GM21423 (cell line): ENCODE measurements around the gene FAM20C.
A peak's percentile ranks its signal among the peaks of the same experiment; 100 is the strongest.

Experiments used
- ATAC-seq: cut with Tn5 transposase; IDR thresholded peaks from one replicate; pipeline ENCODE4 v1.9.1; 2021; ENCODE audit warnings: mild to moderate bottlenecking, moderate library complexity; ENCODE audit not compliant: unreplicated experiment

The FAM20C gene

GRCh38 chr7:191981-192649, at the start of gene FAM20C:
FAM20C (plus strand) TSS chr7:192571; CDS start chr7:193200, 629 bp downstream.
- no peak for ATAC-seq

- no peak for ATAC-seq
Measured at GRCh38 chr7:143145-143751, 49.1 kb upstream of the FAM20C start.

DNA sequence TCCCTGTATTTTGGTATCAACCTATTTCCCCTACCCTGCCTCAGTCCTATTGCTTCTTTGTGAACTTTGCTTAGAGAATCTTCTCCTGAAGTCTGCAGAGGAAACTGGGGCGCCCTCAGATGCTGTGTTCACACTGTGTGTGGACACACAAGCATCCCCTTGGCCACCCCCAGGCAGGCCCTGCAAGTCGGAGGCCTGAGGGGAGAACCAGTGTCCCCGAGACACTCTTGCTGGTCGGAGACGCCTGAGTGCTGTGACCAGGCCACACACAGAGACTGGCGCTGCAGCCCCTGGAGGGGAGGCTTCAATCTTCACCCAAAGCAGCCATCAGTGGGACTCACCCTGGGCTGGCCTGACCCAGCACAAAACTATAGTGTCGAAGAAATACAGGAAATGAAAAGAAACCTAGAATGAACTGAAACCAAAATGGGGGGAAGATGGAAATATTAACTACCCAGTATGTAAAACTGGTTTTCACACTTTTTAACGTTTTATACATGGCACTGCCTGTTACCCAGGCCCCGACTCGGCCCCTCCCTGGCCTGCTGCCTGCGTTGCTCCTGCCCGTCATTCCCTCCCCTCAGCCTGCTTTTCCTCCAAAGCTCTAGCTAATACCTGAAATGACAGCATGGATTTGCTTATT, 48.4 kb upstream of the FAM20C start:
- ATAC-seq = peak; percentile 44

DNA sequence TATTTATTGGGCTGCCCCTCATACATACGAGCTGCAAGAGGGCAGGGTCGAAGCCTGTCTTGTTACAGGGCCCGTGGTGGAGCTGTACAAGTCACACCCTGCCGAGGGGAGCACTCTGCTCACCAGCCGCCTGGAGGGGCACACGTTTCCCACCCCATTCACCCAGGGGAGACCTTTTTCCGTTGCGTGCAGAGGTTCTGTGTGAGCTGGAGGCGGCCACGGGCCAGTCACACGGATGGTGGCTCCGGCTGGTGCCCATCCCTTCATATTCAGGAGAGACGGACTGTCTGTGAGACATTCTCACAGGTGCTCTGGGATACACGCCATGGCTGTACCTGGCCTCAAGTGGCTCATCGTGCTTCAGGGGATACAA, 47.9 kb upstream of the FAM20C start:
- no peak for ATAC-seq

- no peak for ATAC-seq
Measured at GRCh38 chr7:145863-146262, 46.5 kb upstream of the FAM20C start.

- ATAC-seq = no peak
Measured at GRCh38 chr7:148543-148931, 43.8 kb upstream of the FAM20C start.

DNA sequence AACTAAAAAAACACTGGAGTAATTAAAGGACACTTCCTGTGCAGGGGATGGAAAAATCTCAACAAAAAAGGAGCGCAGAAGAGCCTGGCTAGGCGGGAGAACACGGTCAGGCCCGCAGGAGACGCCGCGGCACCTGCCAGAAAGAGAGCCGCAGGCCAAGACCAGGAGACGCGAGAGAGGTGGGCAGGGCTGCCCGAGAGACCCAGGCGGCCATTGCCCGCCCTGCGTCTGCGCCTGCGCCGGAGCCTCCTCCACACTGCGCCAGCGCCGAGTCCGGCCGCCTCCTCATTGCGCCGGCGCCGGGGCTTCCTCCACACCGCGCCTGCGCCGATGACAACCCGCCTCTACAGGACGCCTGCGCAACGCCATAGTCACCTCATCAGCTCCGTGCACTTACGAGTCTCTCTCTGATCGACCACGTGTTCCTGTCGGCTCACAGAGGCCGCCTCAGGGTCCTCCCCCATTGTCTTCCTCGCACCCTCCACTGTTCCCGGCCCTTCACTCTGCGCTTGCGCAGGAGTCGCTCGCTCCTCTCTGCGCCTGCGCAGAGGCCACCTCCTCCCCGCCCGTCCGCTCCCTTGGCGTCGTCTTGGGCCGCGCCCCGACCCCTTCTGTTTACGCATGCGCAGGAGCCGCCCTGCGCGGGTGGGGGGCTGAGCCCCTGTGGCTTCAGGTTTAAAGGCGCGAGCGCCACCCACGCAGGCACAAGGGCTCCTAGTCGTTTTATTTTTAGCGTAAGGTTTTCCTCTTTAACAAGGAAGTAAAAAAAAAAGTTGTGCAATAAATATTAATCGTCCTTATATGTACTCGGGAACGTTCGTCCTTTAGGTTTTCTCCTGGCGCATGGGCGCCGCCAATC, 43.2 kb upstream of the FAM20C start:
- peak; percentile 93 for ATAC-seq

GRCh38 chr7:149791-150636, 42.4 kb upstream of the FAM20C start:
- peak; percentile 14 for ATAC-seq

- no peak for ATAC-seq
Measured at GRCh38 chr7:150811-151221, 41.6 kb upstream of the FAM20C start.

GRCh38 chr7:151346-152050, 40.9 kb upstream of the FAM20C start:
- ATAC-seq = no peak

DNA sequence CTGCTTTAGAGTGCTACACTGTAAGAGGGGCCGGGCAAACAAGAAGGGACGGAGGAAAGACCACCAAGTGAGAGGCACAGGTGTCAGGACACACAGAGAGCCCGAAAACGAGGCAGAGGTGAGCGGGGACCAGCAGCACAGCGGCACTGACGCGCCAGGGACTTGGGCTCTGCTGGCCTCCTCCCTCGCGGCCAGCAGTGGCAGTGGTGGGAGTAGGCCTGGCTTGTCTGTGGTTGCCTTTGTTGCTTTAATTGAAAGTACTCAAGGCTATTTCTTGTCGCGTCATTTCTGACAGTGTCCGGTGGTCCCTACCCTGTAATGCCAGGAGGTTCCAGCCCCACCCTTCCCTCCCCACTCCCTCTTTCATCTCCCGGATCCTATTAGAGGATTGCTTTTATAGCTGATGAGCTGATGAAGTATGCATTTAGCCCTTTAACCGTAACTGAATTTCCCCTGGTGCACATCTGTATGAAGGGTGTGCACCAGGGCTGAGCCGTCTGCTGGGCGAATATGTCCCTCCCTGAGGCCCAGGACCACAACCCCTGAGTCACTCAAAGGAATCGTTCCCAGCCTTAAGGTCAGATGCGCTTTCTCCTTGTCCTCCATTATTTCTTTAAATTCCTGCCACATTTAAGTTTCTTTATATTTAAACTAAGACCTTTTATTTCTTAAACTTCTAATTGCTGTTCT, 39.5 kb upstream of the FAM20C start:
- ATAC-seq = no peak

- no peak for ATAC-seq
Measured at GRCh38 chr7:153604-154003, 38.8 kb upstream of the FAM20C start.

DNA sequence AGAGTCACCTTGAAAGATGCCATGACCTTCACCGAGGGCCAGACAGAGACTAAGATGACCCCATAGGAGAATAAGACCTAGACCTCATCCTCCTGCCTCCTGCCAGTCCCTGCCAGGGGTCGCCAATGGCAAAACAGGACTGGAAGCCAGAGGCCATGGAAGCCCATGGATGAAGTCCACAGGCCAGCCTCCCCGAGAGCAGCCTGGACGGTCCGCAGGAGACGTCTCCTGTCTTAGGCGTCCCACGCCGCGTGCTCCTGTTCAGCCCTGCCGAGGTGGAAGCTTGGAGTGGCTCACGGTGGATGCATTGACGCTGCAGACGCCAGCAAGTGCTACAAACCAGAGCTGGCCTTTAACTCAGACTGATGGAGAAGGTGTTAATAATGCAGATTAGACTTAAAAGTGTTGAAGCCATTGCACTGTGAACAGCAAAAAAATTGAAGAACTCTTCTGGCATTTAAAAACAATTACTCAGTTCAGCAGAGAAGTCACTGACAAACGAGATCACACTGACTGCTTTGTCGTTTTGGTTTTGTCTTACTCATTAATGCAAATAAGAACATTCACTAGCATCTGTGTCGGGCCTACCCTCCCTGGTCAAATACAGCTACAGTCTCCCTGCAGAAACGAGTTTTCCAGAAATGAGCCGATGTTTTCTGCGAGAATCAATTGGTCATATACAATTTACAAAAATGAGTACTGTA, 38.1 kb upstream of the FAM20C start:
- no peak for ATAC-seq

- ATAC-seq = no peak
Measured at GRCh38 chr7:155469-155900, 36.9 kb upstream of the FAM20C start.

GRCh38 chr7:156111-157007, 36.0 kb upstream of the FAM20C start:
- ATAC-seq = no peak

- no peak for ATAC-seq
Measured at GRCh38 chr7:157008-157310, 35.4 kb upstream of the FAM20C start.

DNA sequence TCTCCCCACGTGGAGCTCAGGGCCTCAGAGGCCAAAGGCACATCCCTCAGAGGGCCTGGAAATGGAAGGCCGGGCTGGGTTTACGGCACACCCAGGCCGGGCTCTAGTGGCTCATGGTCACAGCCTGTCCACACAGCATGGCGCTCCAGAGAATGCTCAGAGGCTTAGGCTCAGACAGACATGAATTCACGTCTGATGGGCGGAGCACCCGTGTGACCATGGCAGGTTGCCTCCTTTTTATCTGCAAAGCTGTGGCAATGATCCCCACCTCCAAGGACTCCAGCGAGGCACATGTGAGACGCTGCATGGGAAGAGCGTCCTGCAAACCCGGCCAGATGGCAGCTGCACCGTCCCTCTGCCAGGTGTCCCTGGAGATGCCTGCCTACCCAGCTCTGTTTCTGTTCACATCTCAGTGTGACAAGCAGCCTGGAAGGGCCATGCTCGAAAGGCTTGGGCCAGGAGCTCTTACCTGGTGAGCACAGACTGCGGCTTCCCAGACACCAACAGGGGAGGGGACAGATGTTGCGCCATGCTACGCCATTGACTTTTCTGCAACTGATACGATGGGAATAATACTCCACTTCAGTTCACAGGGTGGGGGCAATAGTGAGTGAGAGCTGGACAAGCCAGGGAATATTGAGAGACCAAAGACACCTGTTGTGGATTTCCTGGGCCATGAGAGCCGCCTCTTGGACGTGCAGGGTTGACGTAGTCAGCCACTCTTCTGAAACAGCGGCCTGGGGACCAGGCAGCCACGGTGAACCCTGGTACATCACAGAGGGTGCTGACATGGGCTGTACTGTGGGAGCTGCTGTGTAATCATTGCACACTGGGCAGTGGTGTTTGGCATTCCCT, 34.4 kb upstream of the FAM20C start:
- ATAC-seq = no peak
